Measurements from ENCODE around the gene GMDS. TPM values are rescaled to one million over a fixed set of nuclear protein-coding genes. Genes with fewer than 3 reads are reported as not detected.

Gene GMDS
- total and polyA plus RNA-seq, 2 of the 8 experiments (the other 6 are each of a cell fraction or from before 2014, with no cell fraction given): 16.8 to 50.0 TPM

DNA sequence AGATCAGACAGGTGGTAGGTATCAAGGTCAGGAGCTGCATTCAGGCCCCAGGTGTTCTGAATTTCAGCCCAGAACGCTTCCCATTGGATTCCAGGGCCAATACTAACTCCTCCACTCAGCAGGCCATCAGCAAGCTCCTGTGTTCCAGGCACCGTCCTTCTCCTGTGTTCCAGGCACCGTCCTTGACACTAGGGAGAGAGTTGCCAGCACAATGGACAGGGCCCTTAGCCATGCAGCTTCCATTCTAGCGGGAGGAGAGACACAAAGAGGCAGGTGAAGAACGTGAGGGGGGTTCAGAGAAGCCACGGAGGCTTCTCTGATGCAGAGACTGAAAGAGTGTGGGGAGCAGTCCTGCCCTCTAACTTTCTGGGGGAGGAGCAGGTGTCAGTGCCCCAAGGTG is 558.0 kb downstream of the GMDS start:
- Histone ChIP-seq H4K5ac (ENCODE audit: insufficient read length, low read depth, low read length) (no peak overlapping the region), H2BK120ac (replicated peaks; ENCODE audit: low read depth, low read length) (no peak overlapping the region), H3K4me1 (replicated peaks in 1 of 4; ENCODE audit: control insufficient read depth in 3 of 4, insufficient read depth in 4 of 4, low read length in 3 of 4) (no peaks in the 10 kb centered on the region; a peak in 1 of 7 replicates), H2BK15ac (ENCODE audit: low read length) (no peak overlapping the region), H3K18ac (ENCODE audit: extremely low read depth, low read length) (no peak overlapping the region), H3K14ac (ENCODE audit: insufficient read length) (peak overlapping the region; percentile 87), H3K79me2 (ENCODE audit: control insufficient read depth in 1 of 2, insufficient read depth in 2 of 2, low read length in 2 of 2) (no peaks in the 10 kb centered on the region), H2BK5ac (ENCODE audit: low read depth, low read length) (no peak overlapping the region), H3K4ac (replicated peaks; ENCODE audit: insufficient read length, low read depth, low read length) (no peak overlapping the region), H2BK20ac (ENCODE audit: low read length) (no peak overlapping the region), H3K56ac (replicated peaks; ENCODE audit: insufficient read length, low read depth, low read length) (no peak overlapping the region), H3K27ac (ENCODE audit: low read depth, low read length) (no peak overlapping the region), H4K91ac (replicated peaks; ENCODE audit: insufficient read length, low read length) (no peak overlapping the region), H2BK12ac (ENCODE audit: low read depth, low read length) (no peak overlapping the region), H3K79me1 (ENCODE audit: low read depth, low read length) (no peaks in the 10 kb centered on the region; the same call in 1 of the 2 replicates), H2AK5ac (ENCODE audit: low read depth, low read length) (no peak overlapping the region), H4K20me1 (replicated peaks in 1 of 2; ENCODE audit: control insufficient read depth in 1 of 2, insufficient read depth in 2 of 2, low read length in 2 of 2) (no peaks in the 10 kb centered on the region), H4K8ac (ENCODE audit: extremely low read depth, insufficient read depth, low read length) (no peak overlapping the region), H3K23me2 (ENCODE audit: low read depth, low read length) (no peaks in the 10 kb centered on the region), H3K36me3 (ENCODE audit: control insufficient read depth in 2 of 4, insufficient read depth in 4 of 4, low read length in 3 of 4) (no peaks in the 10 kb centered on the region), H2AFZ (ENCODE audit: low read length) (no peak overlapping the region), H3K9me3 (ENCODE audit: insufficient read depth in 2 of 2, low read depth in 1 of 2, low read length in 1 of 2) (no peaks in the 10 kb centered on the region), H3K9ac (replicated peaks in 1 of 4; ENCODE audit: extremely low read depth in 1 of 4, low read depth in 3 of 4, low read length in 3 of 4) (no peak overlapping the region), H3K4me3 (ENCODE audit: extremely low read depth in 1 of 4, insufficient read depth in 2 of 4, low read depth in 3 of 4, low read length in 4 of 4) (no peak overlapping the region), H3K23ac (ENCODE audit: insufficient read length) (no peak overlapping the region), H3K4me2 (ENCODE audit: insufficient read depth in 1 of 2, low read depth in 2 of 2, low read length in 2 of 2) (no peak overlapping the region), H3K27me3 (replicated peaks in 1 of 4; ENCODE audit: control insufficient read depth in 3 of 4, extremely low read depth in 1 of 4, insufficient read depth in 3 of 4, low read length in 3 of 4) (no peaks in the 10 kb centered on the region)
- FAIRE-seq (no peak), DNase-seq (ENCODE audit: low read depth in 1 of 2, low spot score in 2 of 2) (no peak)
- 72% methylated on average over 5 of the region's 6 CpGs; no CpG with 5 or more reads in 1 of the 2 experiments for WGBS, 2 experiments (ENCODE audit: extremely low coverage in 1 of 2, insufficient coverage in 1 of 2, insufficient read length in 1 of 2, insufficient replicate concordance in 2 of 2, low coverage in 1 of 2, low lambda C conversion rate in 2 of 2, missing lambda C conversion rate in 1 of 2)
- TF ChIP-seq CHD2 (IDR thresholded peaks at IDR 0.05; ENCODE audit: low read length): no peak
- no peak for TF ChIP-seq SIN3A (conservative IDR thresholded peaks at IDR 0.05 in 1 of 2, IDR thresholded peaks at IDR 0.05 in 1 of 2; ENCODE audit: low read depth in 1 of 2, low read length in 2 of 2)
- TF ChIP-seq BACH1 (IDR thresholded peaks at IDR 0.05; ENCODE audit: low read length): no peak
- no peak for TF ChIP-seq KDM1A (IDR thresholded peaks at IDR 0.05; ENCODE audit: borderline replicate concordance, low read length)
- TF ChIP-seq CBX8 (IDR thresholded peaks at IDR 0.05; ENCODE audit: borderline replicate concordance, low read depth, low read length): no peak
- TF ChIP-seq EZH2 (IDR thresholded peaks at IDR 0.05; ENCODE audit: low read depth, low read length, severe bottlenecking): no peak
- TF ChIP-seq HDAC6 (IDR thresholded peaks at IDR 0.05; ENCODE audit: low read depth, low read length): no peak
- TF ChIP-seq FOSL1 (IDR thresholded peaks at IDR 0.05; ENCODE audit: insufficient read depth, low read depth, low read length): no peak
- CTCF ChIA-PET (ENCODE audit: partially characterized antibody): interaction anchor here (0.6 to 4.2 kb wide), 18 partner anchors 8 to 1073 kb away, joined by 3 to 31 read pairs (median 4); no protein-coding TSS in a partner anchor
- POLR2A ChIA-PET (ENCODE audit: partially characterized antibody): interaction anchor here (0.6 to 1.4 kb wide), 3 partner anchors 9 to 62 kb away, joined by 3 to 4 read pairs (median 4); no protein-coding TSS in a partner anchor
